ENCODE results near the gene ABHD8.

DNA sequence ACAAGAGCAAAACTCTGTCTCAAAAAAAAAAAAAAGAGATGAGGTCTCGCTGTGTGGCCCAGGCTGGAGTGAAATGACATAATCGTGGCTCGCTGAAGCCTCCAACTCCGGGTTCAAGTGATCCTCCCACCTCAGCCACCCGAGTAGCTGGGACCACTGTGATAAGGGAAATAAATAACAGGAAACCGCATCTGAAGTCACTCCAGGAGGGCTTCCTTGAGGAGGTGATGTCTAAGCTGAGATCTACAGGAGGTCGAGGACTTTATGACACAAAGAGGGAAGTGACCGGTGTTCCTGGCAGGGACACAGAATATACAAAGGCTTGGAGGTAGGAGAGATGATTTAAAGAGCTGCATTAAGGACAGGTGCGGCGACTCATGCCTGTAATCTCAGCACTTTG lies 48.6 kb downstream of the ABHD8 start:
- TF ChIP-seq, protein P1, sequence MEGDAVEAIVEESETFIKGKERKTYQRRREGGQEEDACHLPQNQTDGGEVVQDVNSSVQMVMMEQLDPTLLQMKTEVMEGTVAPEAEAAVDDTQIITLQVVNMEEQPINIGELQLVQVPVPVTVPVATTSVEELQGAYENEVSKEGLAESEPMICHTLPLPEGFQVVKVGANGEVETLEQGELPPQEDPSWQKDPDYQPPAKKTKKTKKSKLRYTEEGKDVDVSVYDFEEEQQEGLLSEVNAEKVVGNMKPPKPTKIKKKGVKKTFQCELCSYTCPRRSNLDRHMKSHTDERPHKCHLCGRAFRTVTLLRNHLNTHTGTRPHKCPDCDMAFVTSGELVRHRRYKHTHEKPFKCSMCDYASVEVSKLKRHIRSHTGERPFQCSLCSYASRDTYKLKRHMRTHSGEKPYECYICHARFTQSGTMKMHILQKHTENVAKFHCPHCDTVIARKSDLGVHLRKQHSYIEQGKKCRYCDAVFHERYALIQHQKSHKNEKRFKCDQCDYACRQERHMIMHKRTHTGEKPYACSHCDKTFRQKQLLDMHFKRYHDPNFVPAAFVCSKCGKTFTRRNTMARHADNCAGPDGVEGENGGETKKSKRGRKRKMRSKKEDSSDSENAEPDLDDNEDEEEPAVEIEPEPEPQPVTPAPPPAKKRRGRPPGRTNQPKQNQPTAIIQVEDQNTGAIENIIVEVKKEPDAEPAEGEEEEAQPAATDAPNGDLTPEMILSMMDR (IDR thresholded peaks at IDR 0.05; ENCODE audit: low read length), result no peak
- TF ChIP-seq EZH2 (IDR thresholded peaks at IDR 0.05; ENCODE audit: borderline replicate concordance, low read length), result no peak

Data from OCI-LY1 (cell line).